HepG2 (cell line): ENCODE results near the gene HOMEZ. TPM values are rescaled to one million over a fixed set of nuclear protein-coding genes. Genes with fewer than 3 reads are reported as not detected.

ENCODE experiments used
- ASH2L ChIP-seq: fragments of 300-600, 200-600 bp; sonication (generic); IDR thresholded peaks from 2 replicates; pipeline ENCODE4 v1.7.0; 2017; ENCODE audit warnings: low read depth, mild to moderate bottlenecking, moderate library complexity, mixed read lengths, low read length; ENCODE audit not compliant: insufficient read length
- CHCHD3 ChIP-seq: sonication (generic); formaldehyde crosslinking; IDR thresholded peaks from 2 replicates; pipeline ENCODE4 v1.8.0; 2022; ENCODE audit warnings: mild to moderate bottlenecking, missing genetic modification reagents, moderate library complexity
- ETV6 ChIP-seq: sonication (generic); formaldehyde crosslinking; conservative IDR thresholded peaks from 2 replicates; pipeline ENCODE4 v1.4.0; 2020; ENCODE audit warnings: missing genetic modification reagents
- KMT2B ChIP-seq: IDR thresholded peaks from 2 replicates; pipeline ENCODE4 v1.6.1; 2016; ENCODE audit warnings: missing genetic modification reagents, missing compliant biosample characterization
- SOX6 ChIP-seq, 2 experiments: fragments of 450-650 bp in 1 of 2; sonication (generic) in 1 of 2; formaldehyde crosslinking in 1 of 2; IDR thresholded peaks; 2 replicates each; pipeline versions ENCODE4 v1.4.0 to v1.6.1; 2017 to 2020; ENCODE audit warnings: antibody characterized with exemption in 1 of 2, mild to moderate bottlenecking in 1 of 2, missing genetic modification reagents in 1 of 2
- SP4 ChIP-seq: sonication (generic); formaldehyde crosslinking; IDR thresholded peaks from 2 replicates; pipeline ENCODE4 v1.8.1; 2023; ENCODE audit warnings: mild to moderate bottlenecking, missing genetic modification reagents
- SSRP1 ChIP-seq: IDR thresholded peaks from 2 replicates; pipeline ENCODE4 v1.6.1; 2016; ENCODE audit warnings: control low read depth
- TBX2 ChIP-seq: sonication (generic); formaldehyde crosslinking; IDR thresholded peaks from 2 replicates; pipeline ENCODE4 v1.5.0; 2020; ENCODE audit warnings: missing genetic modification reagents, mild to moderate bottlenecking, borderline replicate concordance
- THAP11 ChIP-seq: IDR thresholded peaks from 2 replicates; pipeline ENCODE4 v1.6.1; 2016; ENCODE audit warnings: missing biosample characterization, missing genetic modification reagents
- YEATS4 ChIP-seq: sonication (generic); formaldehyde crosslinking; IDR thresholded peaks from 2 replicates; pipeline ENCODE4 v1.4.0; 2020; ENCODE audit warnings: missing genetic modification reagents, borderline replicate concordance
- ZKSCAN8 ChIP-seq: IDR thresholded peaks from 2 replicates; pipeline ENCODE4 v1.6.1; 2016; ENCODE audit warnings: borderline replicate concordance, missing genetic modification reagents, missing compliant biosample characterization
- ZNF121 ChIP-seq: sonication (generic); formaldehyde crosslinking; IDR thresholded peaks from 2 replicates; pipeline ENCODE4 v1.5.0; 2020; ENCODE audit warnings: mild to moderate bottlenecking, missing genetic modification reagents
- ZNF329 ChIP-seq: sonication (generic); formaldehyde crosslinking; IDR thresholded peaks from 2 replicates; pipeline ENCODE4 v1.9.0; 2021; ENCODE audit warnings: low read depth, mild to moderate bottlenecking, missing genetic modification reagents
- ZNF570 ChIP-seq: sonication (generic); formaldehyde crosslinking; IDR thresholded peaks from 2 replicates; pipeline ENCODE4 v1.4.0; 2020; ENCODE audit warnings: mild to moderate bottlenecking, missing genetic modification reagents, borderline replicate concordance
- ZNF703 ChIP-seq: sonication (generic); formaldehyde crosslinking; IDR thresholded peaks from 2 replicates; pipeline ENCODE4 v1.5.1; 2020; ENCODE audit warnings: missing genetic modification reagents, mild to moderate bottlenecking, moderate library complexity, borderline replicate concordance
- ZNF775 ChIP-seq: sonication (generic); formaldehyde crosslinking; IDR thresholded peaks from 2 replicates; pipeline ENCODE4 v1.4.0; 2020; ENCODE audit warnings: missing genetic modification reagents, mild to moderate bottlenecking, moderate library complexity, borderline replicate concordance
- ZSCAN22 ChIP-seq: sonication (generic); formaldehyde crosslinking; IDR thresholded peaks from 2 replicates; pipeline ENCODE4 v1.4.0; 2020; ENCODE audit warnings: mild to moderate bottlenecking, missing genetic modification reagents
- ZSCAN25 ChIP-seq: sonication (generic); formaldehyde crosslinking; IDR thresholded peaks from 2 replicates; pipeline ENCODE4 v1.8.0; 2022; ENCODE audit warnings: mild to moderate bottlenecking, missing genetic modification reagents
- ZSCAN30 ChIP-seq: sonication (generic); formaldehyde crosslinking; IDR thresholded peaks from 2 replicates; pipeline ENCODE4 v1.5.0; 2020; ENCODE audit warnings: mild to moderate bottlenecking, missing genetic modification reagents
- polyA plus RNA-seq, 8 experiments: library from polyadenylated mRNA; depleted of rRNA in 3 of 8; stranded (reverse) in 7 of 8; unstranded in 1 of 8; fragments of >200 nt; fragmentation: Illumina TruSeq in 4 of 8; extraction: Trizol in 4 of 8; gene quantifications; 2 replicates each; pipeline versions ENCODE4 v1.2.1 to v1.2.3, GENCODE V29; 2011 to 2016; ENCODE audit warnings: low read depth in 4 of 8, missing spikeins in 1 of 8, mixed read lengths in 1 of 8; ENCODE audit not compliant: insufficient read depth in 1 of 8
- total RNA-seq, 5 experiments: library from RNA; depleted of rRNA; stranded (reverse); fragments of >200 nt; fragmentation: Illumina TruSeq; extraction: Trizol; gene quantifications; 2 replicates each; pipeline ENCODE4 v1.2.3, GENCODE V29; 2016; ENCODE audit warnings: low read depth in 1 of 5
- TF ChIP-seq, protein P1 (sequence below): sonication (generic); formaldehyde crosslinking; IDR thresholded peaks from 2 replicates; pipeline ENCODE4 v1.9.0; 2021; ENCODE audit warnings: missing genetic modification reagents, borderline replicate concordance
- TF ChIP-seq, protein P2 (sequence below): sonication (generic); formaldehyde crosslinking; IDR thresholded peaks from 2 replicates; pipeline ENCODE4 v1.8.0; 2022; ENCODE audit warnings: mild to moderate bottlenecking, missing genetic modification reagents

Gene HOMEZ
- total and polyA plus RNA-seq, 2 of the 13 experiments (the other 11 are each of a cell fraction or from before 2014, with no cell fraction given), result 14.5 to 31.8 TPM

DNA sequence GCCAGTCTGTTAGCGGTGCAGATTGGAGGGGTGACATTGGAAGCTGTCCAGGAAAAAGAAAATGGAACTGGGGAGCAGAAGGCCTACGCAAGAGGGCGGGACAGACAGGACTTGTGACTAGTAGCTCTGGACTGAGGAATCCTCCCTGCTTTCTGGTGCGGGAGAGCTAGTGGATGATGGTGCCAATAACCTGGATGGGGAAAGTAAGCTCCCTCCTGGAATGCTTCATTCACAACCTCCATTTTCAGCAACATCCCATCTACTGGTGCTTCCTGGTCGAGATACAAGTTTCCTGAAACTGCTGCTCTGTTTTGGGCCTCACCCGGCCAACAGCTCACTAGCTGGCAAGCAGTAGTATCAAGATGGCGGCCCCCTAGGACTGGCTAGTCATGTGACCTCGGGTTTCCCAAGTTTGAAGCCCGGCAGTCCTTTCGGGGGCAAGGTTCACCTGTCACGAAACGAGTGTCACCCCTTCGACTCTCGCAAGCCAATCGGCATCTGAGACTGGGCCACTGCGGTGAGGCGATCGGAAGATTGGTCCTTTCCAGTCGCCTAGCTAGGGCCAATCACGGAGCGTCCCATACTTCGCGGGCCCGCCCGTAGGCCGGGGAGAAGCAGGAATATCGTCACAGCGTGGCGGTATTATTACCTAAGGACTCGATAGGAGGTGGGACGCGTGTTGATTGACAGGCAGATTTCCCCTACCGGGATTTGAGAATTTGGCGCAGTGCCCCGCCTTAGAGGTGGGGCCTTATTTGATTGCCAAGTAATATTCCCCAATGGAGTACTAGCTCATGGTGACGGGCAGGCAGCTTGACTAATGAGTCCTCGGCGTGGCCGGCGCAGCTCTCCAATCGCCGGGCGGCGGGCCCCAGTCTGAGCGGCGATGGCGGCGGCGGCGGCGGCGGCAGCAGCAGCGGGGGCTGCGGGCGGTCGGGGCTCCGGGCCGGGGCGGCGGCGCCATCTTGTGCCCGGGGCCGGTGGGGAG lies 34.9 kb upstream of the HOMEZ start, which contains the start of gene PABPN1 (continued):
- TF ChIP-seq ZNF703 (no peak; the same call in 1 of the 2 replicates), TBX2 (CRISPR knock-in tag) (peak; percentile 97), ZNF775 (peak; percentile 90), ZNF329 (CRISPR knock-in tag) (peak; percentile 76; the same call in 1 of the 2 replicates), ZNF570 (no peak; the same call in 1 of the 2 replicates), SOX6 (IDR thresholded peaks at IDR 0.05) (no peak), SOX6 (CRISPR knock-in tag; IDR thresholded peaks at IDR 0.05) (peak; percentile 88), ZSCAN30 (CRISPR knock-in tag) (no peak), THAP11 (CRISPR knock-in tag) (peak; percentile 94), ZKSCAN8 (CRISPR knock-in tag) (peak; percentile 89; the same call in 1 of the 2 replicates), ZSCAN22 (CRISPR knock-in tag) (peak; percentile 66), CHCHD3 (CRISPR knock-in tag) (no peak; the same call in 1 of the 2 replicates), KMT2B (CRISPR knock-in tag) (peak; percentile 84), ASH2L (peak; percentile 95), ETV6 (peak; percentile 79; the same call in 1 of the 2 replicates), SP4 (CRISPR knock-in tag) (peak; percentile 96), ZSCAN25 (CRISPR knock-in tag) (peak; percentile 85), SSRP1 (0 out of 2 replicates have a peak, but pooled peaks have one; percentile 21), ZNF121 (CRISPR knock-in tag) (0 out of 2 replicates have a peak, but pooled peaks have one; percentile 71), YEATS4 (CRISPR knock-in tag) (peak; percentile 96)
- TF ChIP-seq, protein P1, sequence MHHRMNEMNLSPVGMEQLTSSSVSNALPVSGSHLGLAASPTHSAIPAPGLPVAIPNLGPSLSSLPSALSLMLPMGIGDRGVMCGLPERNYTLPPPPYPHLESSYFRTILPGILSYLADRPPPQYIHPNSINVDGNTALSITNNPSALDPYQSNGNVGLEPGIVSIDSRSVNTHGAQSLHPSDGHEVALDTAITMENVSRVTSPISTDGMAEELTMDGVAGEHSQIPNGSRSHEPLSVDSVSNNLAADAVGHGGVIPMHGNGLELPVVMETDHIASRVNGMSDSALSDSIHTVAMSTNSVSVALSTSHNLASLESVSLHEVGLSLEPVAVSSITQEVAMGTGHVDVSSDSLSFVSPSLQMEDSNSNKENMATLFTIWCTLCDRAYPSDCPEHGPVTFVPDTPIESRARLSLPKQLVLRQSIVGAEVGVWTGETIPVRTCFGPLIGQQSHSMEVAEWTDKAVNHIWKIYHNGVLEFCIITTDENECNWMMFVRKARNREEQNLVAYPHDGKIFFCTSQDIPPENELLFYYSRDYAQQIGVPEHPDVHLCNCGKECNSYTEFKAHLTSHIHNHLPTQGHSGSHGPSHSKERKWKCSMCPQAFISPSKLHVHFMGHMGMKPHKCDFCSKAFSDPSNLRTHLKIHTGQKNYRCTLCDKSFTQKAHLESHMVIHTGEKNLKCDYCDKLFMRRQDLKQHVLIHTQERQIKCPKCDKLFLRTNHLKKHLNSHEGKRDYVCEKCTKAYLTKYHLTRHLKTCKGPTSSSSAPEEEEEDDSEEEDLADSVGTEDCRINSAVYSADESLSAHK, result no peak; the same call in 1 of the 2 replicates
- TF ChIP-seq, protein P2, sequence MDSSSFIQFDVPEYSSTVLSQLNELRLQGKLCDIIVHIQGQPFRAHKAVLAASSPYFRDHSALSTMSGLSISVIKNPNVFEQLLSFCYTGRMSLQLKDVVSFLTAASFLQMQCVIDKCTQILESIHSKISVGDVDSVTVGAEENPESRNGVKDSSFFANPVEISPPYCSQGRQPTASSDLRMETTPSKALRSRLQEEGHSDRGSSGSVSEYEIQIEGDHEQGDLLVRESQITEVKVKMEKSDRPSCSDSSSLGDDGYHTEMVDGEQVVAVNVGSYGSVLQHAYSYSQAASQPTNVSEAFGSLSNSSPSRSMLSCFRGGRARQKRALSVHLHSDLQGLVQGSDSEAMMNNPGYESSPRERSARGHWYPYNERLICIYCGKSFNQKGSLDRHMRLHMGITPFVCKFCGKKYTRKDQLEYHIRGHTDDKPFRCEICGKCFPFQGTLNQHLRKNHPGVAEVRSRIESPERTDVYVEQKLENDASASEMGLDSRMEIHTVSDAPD (CRISPR knock-in tag), result peak; percentile 85; the same call in 1 of the 2 replicates
